ENCODE results near the gene CKAP2. TPM values are rescaled to one million over a fixed set of nuclear protein-coding genes. Genes with fewer than 3 reads are reported as not detected.
"Not testable (repeated sequence)": the region's sequence is repeated elsewhere in the genome, so short reads cannot be mapped to it uniquely, and the experiment has no call there.

The CKAP2 gene
- total and polyA plus RNA-seq, 2 of the 8 experiments (the other 6 are each of a cell fraction or from before 2014, with no cell fraction given) = 8.3 to 70.7 TPM

DNA sequence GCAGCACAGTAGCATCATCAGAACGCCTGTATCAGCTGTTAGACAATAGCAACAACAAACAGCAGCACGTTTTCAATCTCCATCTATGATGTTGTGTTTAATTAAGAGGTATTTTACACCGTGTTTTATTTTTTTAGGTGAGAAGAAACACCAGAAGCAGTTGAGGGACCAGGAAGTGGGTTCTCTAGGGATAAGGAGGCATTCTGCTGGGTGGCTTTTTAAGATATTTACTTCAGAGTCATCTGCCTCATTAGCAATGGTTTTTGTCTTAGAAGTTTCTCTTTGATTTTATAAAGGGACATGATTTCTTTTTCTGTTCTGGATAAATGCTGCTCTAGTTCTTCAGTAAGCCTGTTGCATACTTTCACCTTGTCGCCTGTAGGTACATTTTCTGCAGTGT, 8.2 kb downstream of the CKAP2 start (continued):
- TF ChIP-seq, protein P1, sequence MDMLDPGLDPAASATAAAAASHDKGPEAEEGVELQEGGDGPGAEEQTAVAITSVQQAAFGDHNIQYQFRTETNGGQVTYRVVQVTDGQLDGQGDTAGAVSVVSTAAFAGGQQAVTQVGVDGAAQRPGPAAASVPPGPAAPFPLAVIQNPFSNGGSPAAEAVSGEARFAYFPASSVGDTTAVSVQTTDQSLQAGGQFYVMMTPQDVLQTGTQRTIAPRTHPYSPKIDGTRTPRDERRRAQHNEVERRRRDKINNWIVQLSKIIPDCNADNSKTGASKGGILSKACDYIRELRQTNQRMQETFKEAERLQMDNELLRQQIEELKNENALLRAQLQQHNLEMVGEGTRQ (IDR thresholded peaks at IDR 0.05; ENCODE audit: low read length) = no peak
- no peak for TF ChIP-seq YY1 (IDR thresholded peaks at IDR 0.05; ENCODE audit: low read depth, low read length)
- no peak for TF ChIP-seq JUND (IDR thresholded peaks at IDR 0.05; ENCODE audit: low read length)
- no peak for TF ChIP-seq TEAD4 (IDR thresholded peaks at IDR 0.05; ENCODE audit: low read depth, low read length)
- TF ChIP-seq TAF7 (optimal IDR thresholded peaks at IDR 0.05; ENCODE audit: borderline replicate concordance, low read depth, low read length) = no peak

DNA sequence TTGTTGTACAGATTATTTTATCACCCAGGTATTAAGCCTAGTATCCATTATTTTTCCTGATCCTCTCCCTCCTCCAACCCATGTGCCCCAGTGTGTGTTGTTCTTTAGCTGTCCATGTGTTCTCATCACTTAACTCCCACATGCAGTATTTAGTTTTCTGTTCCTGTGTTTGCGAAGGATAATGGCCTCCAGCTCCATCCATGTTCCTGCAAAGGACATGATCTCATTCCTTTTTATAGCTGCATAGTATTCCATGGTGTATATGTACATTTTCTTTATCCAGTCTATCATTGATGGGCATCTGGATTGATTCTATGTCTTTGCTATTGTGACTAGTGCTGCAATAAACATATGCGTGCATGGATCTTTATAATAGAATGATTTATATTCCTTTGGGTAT, 13.2 kb downstream of the CKAP2 start:
- H3K4me3 ChIP-seq (ENCODE audit: extremely low read depth in 1 of 4, insufficient read depth in 2 of 4, low read depth in 3 of 4, low read length in 4 of 4); POLR2A ChIA-PET (ENCODE audit: partially characterized antibody); H2BK20ac ChIP-seq (ENCODE audit: low read length); H3K18ac ChIP-seq (ENCODE audit: extremely low read depth, low read length); DNase-seq (ENCODE audit: low read depth in 1 of 2, low spot score in 2 of 2); H4K91ac ChIP-seq (replicated peaks; ENCODE audit: insufficient read length, low read length); H3K27ac ChIP-seq (ENCODE audit: low read depth, low read length); FAIRE-seq; H3K23me2 ChIP-seq (ENCODE audit: low read depth, low read length); H3K4ac ChIP-seq (replicated peaks; ENCODE audit: insufficient read length, low read depth, low read length); H3K56ac ChIP-seq (replicated peaks; ENCODE audit: insufficient read length, low read depth, low read length); H2BK5ac ChIP-seq (ENCODE audit: low read depth, low read length); CTCF ChIA-PET (ENCODE audit: partially characterized antibody); H2BK15ac ChIP-seq (ENCODE audit: low read length); H3K4me2 ChIP-seq (ENCODE audit: insufficient read depth in 1 of 2, low read depth in 2 of 2, low read length in 2 of 2); H3K79me1 ChIP-seq (ENCODE audit: low read depth, low read length); H4K5ac ChIP-seq (ENCODE audit: insufficient read length, low read depth, low read length); H3K23ac ChIP-seq (ENCODE audit: insufficient read length); H4K8ac ChIP-seq (ENCODE audit: extremely low read depth, insufficient read depth, low read length); H3K4me1 ChIP-seq (replicated peaks in 1 of 4; ENCODE audit: control insufficient read depth in 3 of 4, insufficient read depth in 4 of 4, low read length in 3 of 4); H2AK5ac ChIP-seq (ENCODE audit: low read depth, low read length); H2AFZ ChIP-seq (ENCODE audit: low read length); H3K27me3 ChIP-seq (replicated peaks in 1 of 4; ENCODE audit: control insufficient read depth in 3 of 4, extremely low read depth in 1 of 4, insufficient read depth in 3 of 4, low read length in 3 of 4); H4K20me1 ChIP-seq (replicated peaks in 1 of 2; ENCODE audit: control insufficient read depth in 1 of 2, insufficient read depth in 2 of 2, low read length in 2 of 2); H2BK12ac ChIP-seq (ENCODE audit: low read depth, low read length); H3K14ac ChIP-seq (ENCODE audit: insufficient read length); H2BK120ac ChIP-seq (replicated peaks; ENCODE audit: low read depth, low read length); H3K79me2 ChIP-seq (ENCODE audit: control insufficient read depth in 1 of 2, insufficient read depth in 2 of 2, low read length in 2 of 2); H3K9me3 ChIP-seq (ENCODE audit: insufficient read depth in 2 of 2, low read depth in 1 of 2, low read length in 1 of 2); H3K9ac ChIP-seq (replicated peaks in 1 of 4; ENCODE audit: extremely low read depth in 1 of 4, low read depth in 3 of 4, low read length in 3 of 4): not testable (repeated sequence)
- peaks cover 4 to 55% (median 20%) of the 10 kb centered on the region in 4 experiments; a peak in 7 of 8 replicates for H3K36me3 ChIP-seq (ENCODE audit: control insufficient read depth in 2 of 4, insufficient read depth in 4 of 4, low read length in 3 of 4)
- 97% methylated on average over 2 of the region's 2 CpGs; no CpG with 5 or more reads in 1 of the 2 experiments for WGBS, 2 experiments (ENCODE audit: extremely low coverage in 1 of 2, insufficient coverage in 1 of 2, insufficient read length in 1 of 2, insufficient replicate concordance in 2 of 2, low coverage in 1 of 2, low lambda C conversion rate in 2 of 2, missing lambda C conversion rate in 1 of 2)

All from H1 (cell line).